Measurements from ENCODE around the gene COL9A3. TPM values are rescaled to one million over a fixed set of nuclear protein-coding genes. Genes with fewer than 3 reads are reported as not detected.

The COL9A3 gene
- total RNA-seq, 3 donors from 2014 or later (not counting 1 experiment from before 2014, with no cell fraction given): 1.9 TPM; not detected in 2

DNA sequence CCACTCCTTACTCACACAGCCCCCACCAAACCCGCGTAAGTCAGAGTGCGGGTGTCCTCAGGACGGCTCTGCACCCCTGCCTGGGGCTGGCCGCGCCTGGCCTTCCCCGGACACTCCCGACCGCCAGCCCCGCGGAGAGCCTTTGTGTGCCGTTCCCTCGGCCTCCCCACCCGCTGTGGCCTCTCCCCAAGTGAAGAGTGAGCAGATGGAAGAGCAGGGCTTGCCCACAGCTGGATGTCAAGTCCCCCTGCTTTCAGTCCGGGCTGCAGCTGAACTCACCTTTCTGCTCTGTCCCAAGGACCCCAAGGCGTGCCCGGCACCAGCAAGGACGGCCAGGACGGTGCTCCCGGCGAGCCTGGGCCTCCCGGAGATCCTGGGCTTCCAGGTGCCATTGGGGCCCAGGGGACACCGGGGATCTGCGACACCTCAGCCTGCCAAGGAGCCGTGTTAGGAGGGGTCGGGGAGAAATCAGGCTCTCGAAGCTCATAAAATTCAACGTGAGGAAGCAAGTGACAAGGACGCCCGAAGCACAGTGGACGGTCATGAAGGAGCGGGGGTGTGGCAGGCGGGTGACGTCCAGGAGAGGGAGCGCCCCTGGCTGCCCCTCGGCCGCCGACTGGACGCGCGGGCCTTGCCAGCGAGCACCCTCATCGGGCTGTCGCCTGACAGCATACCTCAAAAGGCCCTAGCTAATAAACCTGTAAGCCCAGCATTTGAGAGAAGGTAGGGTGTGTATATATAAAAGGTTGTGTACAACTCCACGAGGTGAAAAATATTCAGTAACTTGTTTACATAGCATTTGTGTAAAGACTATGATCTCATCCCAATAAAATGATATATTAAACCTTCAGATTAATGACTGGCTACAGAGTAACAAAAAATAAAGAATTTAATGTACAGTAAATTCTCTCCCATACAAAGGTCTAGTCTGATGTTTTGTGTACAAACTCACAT, 23.7 kb downstream of the COL9A3 start:
- Mint-ChIP-seq H3K4me3 (no peak overlapping the region), H3K27me3 (ENCODE audit: low read depth in 2 of 2) (no peaks in the 10 kb centered on the region), H3K36me3 (no peaks in the 10 kb centered on the region), H3K27ac (no peak overlapping the region), H3K4me1 (peaks cover 0 to 10% of the 10 kb centered on the region in 2 donors), H3K9me3 (no peaks in the 10 kb centered on the region)
- H3K9me3 ChIP-seq (ENCODE audit: control insufficient read depth, insufficient read depth, low read length): no peaks in the 10 kb centered on the region
- no peak overlapping the region for H3K4me3 ChIP-seq (ENCODE audit: low read length)
- WGBS (ENCODE audit: insufficient coverage): 94% methylated on average over 44 of the region's 45 CpGs
- no peak overlapping the region for H3K27ac ChIP-seq (ENCODE audit: low read length)
- TF ChIP-seq, protein P1, sequence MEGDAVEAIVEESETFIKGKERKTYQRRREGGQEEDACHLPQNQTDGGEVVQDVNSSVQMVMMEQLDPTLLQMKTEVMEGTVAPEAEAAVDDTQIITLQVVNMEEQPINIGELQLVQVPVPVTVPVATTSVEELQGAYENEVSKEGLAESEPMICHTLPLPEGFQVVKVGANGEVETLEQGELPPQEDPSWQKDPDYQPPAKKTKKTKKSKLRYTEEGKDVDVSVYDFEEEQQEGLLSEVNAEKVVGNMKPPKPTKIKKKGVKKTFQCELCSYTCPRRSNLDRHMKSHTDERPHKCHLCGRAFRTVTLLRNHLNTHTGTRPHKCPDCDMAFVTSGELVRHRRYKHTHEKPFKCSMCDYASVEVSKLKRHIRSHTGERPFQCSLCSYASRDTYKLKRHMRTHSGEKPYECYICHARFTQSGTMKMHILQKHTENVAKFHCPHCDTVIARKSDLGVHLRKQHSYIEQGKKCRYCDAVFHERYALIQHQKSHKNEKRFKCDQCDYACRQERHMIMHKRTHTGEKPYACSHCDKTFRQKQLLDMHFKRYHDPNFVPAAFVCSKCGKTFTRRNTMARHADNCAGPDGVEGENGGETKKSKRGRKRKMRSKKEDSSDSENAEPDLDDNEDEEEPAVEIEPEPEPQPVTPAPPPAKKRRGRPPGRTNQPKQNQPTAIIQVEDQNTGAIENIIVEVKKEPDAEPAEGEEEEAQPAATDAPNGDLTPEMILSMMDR (IDR thresholded peaks at IDR 0.05): no peak
- intact Hi-C loops (cut with micrococcal nuclease): no loop called here
- no peaks in the 10 kb centered on the region for H3K36me3 ChIP-seq (ENCODE audit: control insufficient read depth, insufficient read depth, low read length)
- DNase-seq (no peak), ATAC-seq (no peak)
- peaks cover 21% of the 10 kb centered on the region for H3K4me1 ChIP-seq (ENCODE audit: control insufficient read depth, insufficient read depth, low read length)
- H3K27me3 ChIP-seq (ENCODE audit: control insufficient read depth, insufficient read depth, low read length): no peaks in the 10 kb centered on the region

DNA sequence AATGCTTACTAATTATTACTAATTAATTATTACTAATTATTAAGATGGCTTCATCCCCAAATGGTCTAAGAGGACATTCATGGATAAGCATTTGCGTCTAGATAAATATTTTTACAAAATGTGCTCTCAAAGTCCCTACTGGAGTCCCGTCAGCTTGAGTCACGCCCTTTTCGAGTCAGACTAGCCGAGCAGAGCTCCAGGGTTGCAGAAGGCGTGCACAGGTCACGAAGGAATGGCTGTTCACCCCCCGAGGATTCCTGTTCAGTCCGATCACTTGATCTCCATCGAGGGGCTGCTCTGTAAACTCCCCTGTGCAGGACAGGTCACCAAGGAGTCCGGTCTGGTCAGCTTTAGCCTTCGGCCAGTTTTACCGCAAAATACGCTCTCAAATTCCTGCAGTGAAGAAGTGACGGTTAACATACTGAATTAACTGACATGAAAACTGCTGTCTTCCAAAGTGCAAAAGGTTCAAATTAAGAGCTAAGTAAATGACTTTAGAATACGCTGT, 24.9 kb downstream of the COL9A3 start:
- no peaks in the 10 kb centered on the region for H3K27me3 Mint-ChIP-seq (ENCODE audit: low read depth in 2 of 2)
- no peak overlapping the region for H3K27ac Mint-ChIP-seq
- TF ChIP-seq, protein P1 (IDR thresholded peaks at IDR 0.05): no peak
- no peak overlapping the region for H3K4me3 Mint-ChIP-seq
- no peaks in the 10 kb centered on the region for H3K36me3 Mint-ChIP-seq
- WGBS (ENCODE audit: insufficient coverage): 95% methylated on average over 15 of the region's 16 CpGs
- H3K9me3 Mint-ChIP-seq: no peaks in the 10 kb centered on the region
- H3K9me3 ChIP-seq (ENCODE audit: control insufficient read depth, insufficient read depth, low read length): no peaks in the 10 kb centered on the region
- no peak for DNase-seq
- no peak for ATAC-seq
- peaks cover 21% of the 10 kb centered on the region for H3K4me1 ChIP-seq (ENCODE audit: control insufficient read depth, insufficient read depth, low read length)
- H3K36me3 ChIP-seq (ENCODE audit: control insufficient read depth, insufficient read depth, low read length): no peaks in the 10 kb centered on the region
- no peak overlapping the region for H3K4me3 ChIP-seq (ENCODE audit: low read length)
- H3K27ac ChIP-seq (ENCODE audit: low read length): no peak overlapping the region
- H3K4me1 Mint-ChIP-seq: peaks cover 0 to 10% of the 10 kb centered on the region in 2 donors
- no peaks in the 10 kb centered on the region for H3K27me3 ChIP-seq (ENCODE audit: control insufficient read depth, insufficient read depth, low read length)
- intact Hi-C loops (cut with micrococcal nuclease): no loop called here

DNA sequence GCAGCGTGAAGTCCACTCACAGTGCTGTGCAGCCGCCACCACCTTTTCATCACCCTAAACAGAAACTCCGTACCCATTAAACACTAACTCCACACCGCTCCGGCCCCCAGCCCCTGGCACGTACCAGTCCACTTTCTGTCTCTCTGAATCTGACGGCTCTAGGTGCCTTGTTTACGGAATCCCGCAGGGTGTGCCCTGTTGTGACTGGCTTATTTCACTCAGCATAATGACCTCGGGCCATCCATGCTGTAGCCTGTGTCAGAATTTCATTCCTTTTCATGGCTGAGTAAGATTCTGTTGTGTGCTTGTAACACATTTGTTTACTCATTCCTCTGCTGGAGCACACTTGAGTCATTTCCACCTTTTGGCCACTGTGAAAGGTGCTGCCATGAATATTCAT, 26.8 kb downstream of the COL9A3 start:
- Mint-ChIP-seq H3K9me3 (no peaks in the 10 kb centered on the region), H3K4me3 (no peak overlapping the region), H3K27ac (no peak overlapping the region), H3K27me3 (ENCODE audit: low read depth in 2 of 2) (no peaks in the 10 kb centered on the region), H3K4me1 (peaks cover 3 to 4% of the 10 kb centered on the region in 2 donors), H3K36me3 (no peaks in the 10 kb centered on the region)
- Histone ChIP-seq H3K36me3 (ENCODE audit: control insufficient read depth, insufficient read depth, low read length) (no peaks in the 10 kb centered on the region), H3K4me3 (ENCODE audit: low read length) (no peak overlapping the region), H3K27ac (ENCODE audit: low read length) (no peak overlapping the region), H3K9me3 (ENCODE audit: control insufficient read depth, insufficient read depth, low read length) (no peaks in the 10 kb centered on the region), H3K27me3 (ENCODE audit: control insufficient read depth, insufficient read depth, low read length) (no peaks in the 10 kb centered on the region), H3K4me1 (ENCODE audit: control insufficient read depth, insufficient read depth, low read length) (peaks cover 4% of the 10 kb centered on the region)
- intact Hi-C loops (cut with micrococcal nuclease): no loop called here
- DNase-seq (no peak), ATAC-seq (no peak)
- TF ChIP-seq, protein P1 (IDR thresholded peaks at IDR 0.05): no peak
- WGBS (ENCODE audit: insufficient coverage): 95% methylated on average over 10 of the region's 10 CpGs

Measured in natural killer cell (primary cell).